A549 (cell line): ENCODE data around the gene CDC42BPB. TPM values are rescaled to one million over a fixed set of nuclear protein-coding genes. Genes with fewer than 3 reads are reported as not detected.

Source experiments
- ATAC-seq, 2 experiments: fragments of 200-7000 bp in 1 of 2; fragments of >200 bp in 1 of 2; cut with Nextera tagmentation in 1 of 2; cut with Tn5 transposase in 1 of 2; 3 replicates each; pipeline versions ENCODE4 v1.8.0 to v1.9.1; 2018 to 2020; ENCODE audit warnings: mild to moderate bottlenecking in 1 of 2, moderate library complexity in 1 of 2
- CTCF ChIA-PET: fragments of 300-600 bp; sonication (Branson Sonifier 250); formaldehyde crosslinking; extraction: SDS; loops from one replicate; lab custom pipeline; 2021; ENCODE audit warnings: antibody characterized with exemption, inconsistent platforms; lab: Yijun Ruan, JAX
- POLR2A ChIA-PET: fragments of 350-600 bp; formaldehyde crosslinking; extraction: SDS; loops from one replicate; lab custom pipeline; 2021; ENCODE audit warnings: antibody characterized with exemption, inconsistent platforms; lab: Yijun Ruan, JAX
- DNase-seq, 2 experiments: peaks; one replicate each; pipeline versions ENCODE4 v3.0.0 to v3.0.0-alpha.2; 2011 to 2016; ENCODE audit warnings: low read depth in 1 of 2, low spot score in 1 of 2
- FAIRE-seq: peaks from 2 replicates; lab custom pipeline; 2011; peaks lifted over from hg19 to GRCh38; lab: Jason Lieb, UNC
- H3K27ac ChIP-seq, 2 experiments: fragments of >200 bp; sonication (Bioruptor Twin); formaldehyde crosslinking; 3 replicates each; pipeline ENCODE4 v1.5.1; 2016 to 2017
- H3K4me1 ChIP-seq: fragments of >200 bp; sonication (Bioruptor Twin); formaldehyde crosslinking; 3 replicates; pipeline ENCODE4 v1.6.1; 2016
- H3K4me2 ChIP-seq: fragments of >200 bp; sonication (Bioruptor Twin); formaldehyde crosslinking; 3 replicates; pipeline ENCODE4 v1.6.1; 2016
- H3K4me3 ChIP-seq: fragments of >200 bp; sonication (Bioruptor Twin); formaldehyde crosslinking; 3 replicates; pipeline ENCODE4 v1.5.1; 2016
- H3K9me3 ChIP-seq: fragments of >200 bp; sonication (Bioruptor Twin); formaldehyde crosslinking; 3 replicates; pipeline ENCODE4 v1.6.1; 2016
- BCL3 ChIP-seq: fragments of >200 bp; sonication (Bioruptor Twin); formaldehyde crosslinking; IDR thresholded peaks from 3 replicates; pipeline ENCODE4 v1.6.1; 2016
- BHLHE40 ChIP-seq: IDR thresholded peaks from 2 replicates; pipeline ENCODE4 v1.6.1; 2012; ENCODE audit warnings: low read depth, low read length, inconsistent platforms
- CBX8 ChIP-seq: fragments of 200-600 bp; sonication (generic); IDR thresholded peaks from 2 replicates; pipeline ENCODE4 v1.6.1; 2016
- CEBPB ChIP-seq, 2 experiments: fragments of >200 bp in 1 of 2; sonication (Bioruptor Twin) in 1 of 2; formaldehyde crosslinking in 1 of 2; IDR thresholded peaks; 2 replicates each; pipeline ENCODE4 v1.6.1; 2012 to 2016
- CTCF ChIP-seq: fragments of >200 bp; sonication (Bioruptor Twin); formaldehyde crosslinking; IDR thresholded peaks from 3 replicates; pipeline ENCODE4 v1.5.1; 2016
- EHF ChIP-seq: fragments of 250-450 bp; sonication (Bioruptor Pico); IDR thresholded peaks from 2 replicates; pipeline ENCODE4 v1.5.0; 2020; ENCODE audit warnings: mild to moderate bottlenecking
- ELK1 ChIP-seq: fragments of 150-350 bp; IDR thresholded peaks from 2 replicates; pipeline ENCODE4 v1.6.1; 2014; ENCODE audit warnings: low read depth, mild to moderate bottlenecking, low read length
- EP300 ChIP-seq, 2 experiments: fragments of >200 bp; sonication (Bioruptor Twin); formaldehyde crosslinking; IDR thresholded peaks; 2 replicates in 1 of 2; 3 replicates in 1 of 2; pipeline ENCODE4 v1.6.1; 2016 to 2017
- FOSL2 ChIP-seq, 2 experiments: fragments of 450-650 bp in 1 of 2; fragments of >200 bp in 1 of 2; sonication (Bioruptor Twin) in 1 of 2; formaldehyde crosslinking; IDR thresholded peaks; 2 replicates each; pipeline versions ENCODE4 v1.5.0 to v1.6.1; 2016 to 2020; ENCODE audit warnings: mild to moderate bottlenecking in 1 of 2, moderate library complexity in 1 of 2
- GATA3 ChIP-seq: IDR thresholded peaks from 2 replicates; pipeline ENCODE4 v1.6.1; 2012; ENCODE audit warnings: borderline replicate concordance
- HDAC2 ChIP-seq: fragments of 200-600 bp; sonication (generic); IDR thresholded peaks from 2 replicates; pipeline ENCODE4 v1.6.1; 2016
- HEYL ChIP-seq: fragments of 250-450 bp; sonication (Bioruptor Pico); IDR thresholded peaks from 2 replicates; pipeline ENCODE4 v1.8.0; 2021; ENCODE audit warnings: mild to moderate bottlenecking, moderate library complexity
- HOXB13 ChIP-seq: fragments of 250-450 bp; sonication (Bioruptor Pico); IDR thresholded peaks from 2 replicates; pipeline ENCODE4 v1.5.0; 2020; ENCODE audit warnings: low read depth, mild to moderate bottlenecking, moderate library complexity
- JUN ChIP-seq, 2 experiments: fragments of >200 bp; sonication (Bioruptor Twin); formaldehyde crosslinking; IDR thresholded peaks; 2 replicates in 1 of 2; 3 replicates in 1 of 2; pipeline ENCODE4 v1.6.1; 2016 to 2017
- JUNB ChIP-seq: fragments of >200 bp; sonication (Bioruptor Twin); formaldehyde crosslinking; IDR thresholded peaks from 2 replicates; pipeline ENCODE4 v1.6.1; 2016
- KDM1A ChIP-seq: fragments of 200-600 bp; sonication (generic); IDR thresholded peaks from 2 replicates; pipeline ENCODE4 v1.6.1; 2016; ENCODE audit warnings: low read depth, mild to moderate bottlenecking
- KDM5A ChIP-seq: fragments of 200-600 bp; sonication (generic); IDR thresholded peaks from 2 replicates; pipeline ENCODE4 v1.6.1; 2016; ENCODE audit warnings: antibody characterized with exemption, mild to moderate bottlenecking
- MAFK ChIP-seq: fragments of 450-650 bp; IDR thresholded peaks from 2 replicates; pipeline ENCODE4 v1.6.1; 2014; ENCODE audit not compliant: partially characterized antibody
- MAX ChIP-seq: IDR thresholded peaks from 2 replicates; pipeline ENCODE4 v1.6.1; 2012
- NFE2L2 ChIP-seq: fragments of 150-350 bp; conservative IDR thresholded peaks from 2 replicates; pipeline ENCODE4 v1.6.1; 2014; ENCODE audit warnings: low read length
- NR3C1 ChIP-seq: fragments of >200 bp; sonication (Bioruptor Twin); formaldehyde crosslinking; IDR thresholded peaks from 3 replicates; pipeline ENCODE4 v1.6.1; 2017
- PBX3 ChIP-seq: IDR thresholded peaks from 2 replicates; pipeline ENCODE4 v1.6.1; 2012
- POLR2A ChIP-seq: IDR thresholded peaks from 2 replicates; pipeline ENCODE4 v1.6.1; 2012; ENCODE audit warnings: mild to moderate bottlenecking, low read length
- POLR2AphosphoS2 ChIP-seq: conservative IDR thresholded peaks from 2 replicates; pipeline ENCODE4 v1.6.1; 2012; ENCODE audit warnings: low read length, improper control_type of control experiment, inconsistent platforms
- REST ChIP-seq: fragments of 200-600 bp; sonication (generic); IDR thresholded peaks from 2 replicates; pipeline ENCODE4 v1.6.1; 2016; ENCODE audit warnings: antibody characterized with exemption, mild to moderate bottlenecking, moderate library complexity
- RFX5 ChIP-seq: fragments of 450-650 bp; IDR thresholded peaks from 2 replicates; pipeline ENCODE4 v1.7.1; 2014; ENCODE audit warnings: antibody characterized with exemption, mild to moderate bottlenecking, moderate library complexity
- SMC3 ChIP-seq: fragments of >200 bp; sonication (Bioruptor Twin); formaldehyde crosslinking; IDR thresholded peaks from 3 replicates; pipeline ENCODE4 v1.6.1; 2018; ENCODE audit warnings: inconsistent platforms
- SREBF2 ChIP-seq: fragments of 450-650 bp; IDR thresholded peaks from 2 replicates; pipeline ENCODE4 v1.6.1; 2014; ENCODE audit warnings: mild to moderate bottlenecking, moderate library complexity
- TFCP2L1 ChIP-seq: fragments of 250-450 bp; sonication (Bioruptor Pico); IDR thresholded peaks from 2 replicates; pipeline ENCODE4 v1.5.0; 2021; ENCODE audit warnings: mild to moderate bottlenecking
- TP53 ChIP-seq: fragments of 250-450 bp; sonication (Bioruptor Pico); IDR thresholded peaks from 2 replicates; pipeline ENCODE4 v1.5.0; 2021; ENCODE audit warnings: mild to moderate bottlenecking, moderate library complexity
- ZC3H11A ChIP-seq: fragments of 450-650 bp; IDR thresholded peaks from 2 replicates; pipeline ENCODE4 v1.6.1; 2014; ENCODE audit warnings: antibody characterized with exemption, mild to moderate bottlenecking
- ZNF302 ChIP-seq: fragments of 250-450 bp; sonication (Bioruptor Pico); IDR thresholded peaks from 2 replicates; pipeline ENCODE4 v1.9.0; 2021; ENCODE audit warnings: inconsistent platforms, mild to moderate bottlenecking, moderate library complexity
- WGBS: methylation state at CpG from one replicate; pipeline ENCODE4 v1.1.6; 2017; ENCODE audit errors: missing lambda C conversion rate; 5-methylcytosine and 5-hydroxymethylcytosine counted together
- polyA plus RNA-seq, 4 experiments: library from polyadenylated mRNA; depleted of rRNA in 3 of 4; stranded (reverse); fragments of >200 nt; fragmentation: RNase III in 1 of 4; extraction: RNeasy Plus Mini Kit Qiagen cat#74134 plus additional on column Dnase treatment in 1 of 4; gene quantifications; 2 replicates in 3 of 4; 3 replicates in 1 of 4; pipeline ENCODE4 v1.2.3, GENCODE V29; 2011 to 2017

The CDC42BPB gene
- polyA plus RNA-seq, 2 of the 4 experiments (the other 2 are of a cell fraction): 56.4 to 57.1 TPM

GRCh38 chr14:103067231-103067954, 10.0 kb upstream of the CDC42BPB start:
- FAIRE-seq (no peak), DNase-seq (peak in 1 of 2 experiments; percentile 79), ATAC-seq (peak; percentile 35 to 49)
- 29% methylated on average over 8 of the region's 8 CpGs for WGBS
- Histone ChIP-seq H3K27ac (peak overlapping the region; percentile 90 to 97), H3K4me3 (no peak overlapping the region), H3K4me1 (peaks cover 72% of the 10 kb centered on the region), H3K4me2 (peak overlapping the region; percentile 49), H3K9me3 (no peaks in the 10 kb centered on the region)
- CTCF ChIA-PET: interaction anchor here (0.7 to 3.0 kb wide), 8 partner anchors 9 to 1254 kb away, joined by 3 to 12 read pairs (median 3); no protein-coding TSS in a partner anchor
- POLR2A ChIA-PET: interaction anchor here (0.5 to 1.0 kb wide), 2 partner anchors 11 to 35 kb away, joined by 3 to 5 read pairs; no protein-coding TSS in a partner anchor
- no peak for TF ChIP-seq TFCP2L1 (CRISPR knock-in tag)
- TF ChIP-seq ZC3H11A: no peak
- TF ChIP-seq BHLHE40: no peak
- TF ChIP-seq POLR2AphosphoS2: no peak
- no peak for TF ChIP-seq KDM1A
- TF ChIP-seq POLR2A: no peak
- TF ChIP-seq MAFK: no peak
- no peak for TF ChIP-seq BCL3
- TF ChIP-seq EP300 (IDR thresholded peaks at IDR 0.05): peak in 1 of 2 experiments; percentile 20; a peak in 1 of 5 replicates
- TF ChIP-seq HOXB13 (CRISPR knock-in tag): no peak
- no peak for TF ChIP-seq NR3C1
- TF ChIP-seq FOSL2 (IDR thresholded peaks at IDR 0.05): no peak
- peak; percentile 53 for TF ChIP-seq FOSL2 (CRISPR knock-in tag; IDR thresholded peaks at IDR 0.05)
- TF ChIP-seq ELK1: no peak
- TF ChIP-seq KDM5A: no peak
- no peak for TF ChIP-seq EHF (CRISPR knock-in tag)
- no peak for TF ChIP-seq CBX8
- TF ChIP-seq JUN (IDR thresholded peaks at IDR 0.05): peak; percentile 43 to 44; a peak in 2 of 5 replicates
- TF ChIP-seq MAX: 0 out of 2 replicates have a peak, but pooled peaks have one; percentile 13
- TF ChIP-seq HDAC2: no peak
- TF ChIP-seq CTCF: no peak
- no peak for TF ChIP-seq REST
- no peak for TF ChIP-seq ZNF302 (CRISPR knock-in tag)
- TF ChIP-seq SREBF2: no peak
- TF ChIP-seq GATA3: no peak
- peak; percentile 46 to 77; a peak in 3 of 4 replicates for TF ChIP-seq CEBPB (IDR thresholded peaks at IDR 0.05)
- TF ChIP-seq TP53 (CRISPR knock-in tag): no peak
- no peak for TF ChIP-seq SMC3
- TF ChIP-seq HEYL (CRISPR knock-in tag): no peak
- TF ChIP-seq NFE2L2: no peak
- peak; percentile 45 for TF ChIP-seq JUNB
- TF ChIP-seq PBX3: no peak
- no peak for TF ChIP-seq RFX5
